HPDE6-E6E7 (cell line): ENCODE measurements around the gene PTPRZ1.
A peak's percentile ranks its signal among the peaks of the same experiment; 100 is the strongest.

Source experiments
- DNase-seq: peaks from one replicate; pipeline ENCODE4 v3.0.0; 2011; ENCODE audit warnings: missing footprints; ENCODE audit errors: extremely low spot score

The PTPRZ1 gene

GRCh38 chr7:122055073-122055472 is 182.1 kb downstream of the PTPRZ1 start:
- no peak for DNase-seq

DNA sequence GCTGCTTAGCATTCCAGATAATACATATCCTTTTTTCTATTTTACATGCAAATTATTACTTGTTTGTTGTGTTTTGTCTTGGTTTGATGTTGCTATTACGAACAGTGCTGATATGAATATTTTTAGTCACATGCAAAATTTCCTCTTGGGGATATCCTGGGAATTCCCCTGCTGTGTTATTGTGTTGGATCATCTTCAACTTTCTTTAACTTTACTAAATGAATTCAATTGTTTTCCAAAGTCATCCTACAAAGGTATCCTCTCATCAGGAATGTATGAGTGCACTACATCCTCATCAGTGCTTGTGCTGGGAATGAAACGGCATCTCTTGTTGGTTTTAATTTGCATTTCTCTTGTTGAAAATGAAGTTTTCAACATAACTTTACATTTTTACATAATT is 184.0 kb downstream of the PTPRZ1 start:
- no peak for DNase-seq

DNA sequence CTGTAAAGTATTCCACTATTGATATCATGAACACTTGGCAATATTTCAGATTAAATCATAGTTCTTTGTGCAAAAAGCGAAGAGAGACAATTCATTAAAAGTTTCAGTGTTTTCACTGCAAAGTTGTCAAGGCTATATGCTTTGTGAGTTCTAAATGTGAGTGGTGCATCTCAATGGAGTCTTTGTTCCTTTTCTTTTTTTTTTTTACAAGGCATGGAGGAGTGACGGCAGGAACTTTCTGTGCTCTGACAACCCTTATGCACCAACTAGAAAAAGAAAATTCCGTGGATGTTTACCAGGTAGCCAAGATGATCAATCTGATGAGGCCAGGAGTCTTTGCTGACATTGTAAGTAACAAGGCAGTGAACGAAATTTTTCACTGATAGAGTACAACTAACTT is 186.6 kb downstream of the PTPRZ1 start:
- DNase-seq = no peak

GRCh38 chr7:122063146-122063545 is 190.2 kb downstream of the PTPRZ1 start:
- no peak for DNase-seq

DNA sequence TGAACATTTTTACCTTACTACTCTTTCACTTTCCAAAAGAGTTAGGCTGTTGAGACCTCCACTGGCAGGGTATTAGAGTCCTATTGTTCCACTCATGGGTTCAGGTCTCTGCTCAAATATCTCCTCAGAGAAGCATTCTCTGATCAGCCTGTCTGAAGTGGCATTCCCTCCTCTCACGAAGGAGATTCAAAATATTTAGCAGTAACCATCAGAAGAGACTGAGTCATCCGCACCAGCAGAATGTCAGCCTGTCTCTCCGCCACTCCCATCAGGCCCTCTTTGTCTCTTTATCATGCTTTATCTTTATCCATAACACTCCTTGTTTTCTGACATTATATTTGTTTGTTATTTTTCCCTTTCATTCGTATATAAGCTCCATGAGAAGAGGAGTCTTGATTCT is 192.0 kb downstream of the PTPRZ1 start:
- no peak for DNase-seq

DNA sequence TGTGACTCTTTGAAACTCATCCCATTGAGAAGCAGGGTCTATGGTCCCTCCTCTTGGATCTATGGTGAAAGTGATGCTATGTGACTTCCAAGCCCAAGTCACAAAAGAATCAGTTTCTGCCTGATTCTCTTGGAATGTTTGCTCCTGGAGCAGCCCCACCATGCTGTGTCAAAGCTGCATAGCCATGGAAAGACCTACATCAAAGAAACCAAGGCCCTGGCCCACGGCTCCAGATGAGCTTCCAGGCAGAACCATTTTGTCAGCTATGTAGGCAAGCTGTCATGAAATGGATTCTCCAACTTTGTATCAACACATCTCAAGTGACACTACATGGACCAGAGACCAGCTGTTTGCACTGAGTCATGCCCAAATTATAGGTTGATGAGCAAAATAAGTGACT is 194.1 kb downstream of the PTPRZ1 start:
- DNase-seq = no peak

- DNase-seq = no peak
These were observed 195.1 kb downstream of the PTPRZ1 start for GRCh38 chr7:122068046-122068445.

- DNase-seq = no peak
These were observed 196.0 kb downstream of the PTPRZ1 start for GRCh38 chr7:122068999-122069398.

DNA sequence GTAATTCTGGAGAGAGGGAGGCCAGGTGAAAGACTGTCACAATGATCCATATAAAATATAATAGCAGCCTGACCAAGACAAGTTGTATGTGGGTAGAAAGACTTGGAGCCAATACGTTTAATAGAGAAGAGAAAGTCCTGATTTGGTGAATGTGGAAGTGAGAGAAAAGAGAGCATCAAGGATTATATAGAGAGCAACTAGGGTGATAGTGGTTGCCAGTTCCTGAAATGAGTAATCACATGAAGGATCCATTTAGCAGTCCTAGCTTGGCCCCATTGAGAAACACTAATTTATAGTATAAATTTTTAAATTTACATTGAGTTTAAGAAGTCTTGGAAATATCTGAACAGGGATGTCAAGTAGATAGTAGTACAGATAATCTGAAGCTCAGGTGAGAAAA is 197.1 kb downstream of the PTPRZ1 start:
- no peak for DNase-seq

DNA sequence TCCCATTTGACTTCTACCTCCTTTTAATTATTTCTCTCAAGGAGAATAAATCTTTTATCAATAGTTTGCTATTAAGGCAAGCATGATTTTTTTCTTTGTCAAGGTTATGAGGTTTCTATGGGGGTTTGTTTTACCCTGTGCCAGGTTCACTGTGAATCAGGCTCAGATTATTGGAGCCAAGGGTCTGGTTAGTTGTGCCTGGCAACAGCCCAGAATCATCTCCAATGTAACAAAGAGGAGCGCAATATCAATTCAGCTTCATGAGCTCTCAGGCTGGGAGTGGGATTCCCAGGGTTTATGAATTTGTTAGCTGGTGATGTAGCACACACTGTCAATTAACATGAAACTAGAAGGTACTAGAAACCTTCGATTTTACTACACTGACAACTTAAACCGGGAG is 197.9 kb downstream of the PTPRZ1 start:
- DNase-seq = no peak

GRCh38 chr7:122072272-122072671 is 199.3 kb downstream of the PTPRZ1 start:
- DNase-seq = no peak

- DNase-seq = no peak
These were observed 200.1 kb downstream of the PTPRZ1 start for GRCh38 chr7:122072924-122073599.

GRCh38 chr7:122073635-122074034 is 200.7 kb downstream of the PTPRZ1 start:
- DNase-seq = no peak

DNA sequence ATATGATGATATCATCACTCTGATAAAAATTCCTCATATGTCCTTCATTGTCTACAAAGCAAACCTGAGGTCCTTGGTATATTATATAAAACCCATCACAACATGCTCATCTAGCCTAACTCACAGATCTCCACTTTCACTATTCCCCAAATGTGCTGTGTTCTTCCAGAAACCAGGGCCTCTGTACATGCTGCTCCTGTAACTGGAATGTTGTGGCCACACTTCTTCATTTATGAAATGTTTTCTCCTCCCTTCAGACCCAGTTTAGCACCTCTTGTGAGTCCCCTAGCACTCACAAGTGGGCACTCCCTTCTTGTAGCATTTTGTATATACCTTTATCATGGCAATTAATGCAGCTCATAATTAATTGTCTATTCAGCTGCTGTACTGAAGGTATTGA is 209.2 kb downstream of the PTPRZ1 start:
- no peak for DNase-seq

- no peak for DNase-seq
These were observed 209.7 kb downstream of the PTPRZ1 start for GRCh38 chr7:122082670-122083069.

- DNase-seq = peak; percentile 23
These were observed 220.2 kb downstream of the PTPRZ1 start for GRCh38 chr7:122092964-122093797.

DNA sequence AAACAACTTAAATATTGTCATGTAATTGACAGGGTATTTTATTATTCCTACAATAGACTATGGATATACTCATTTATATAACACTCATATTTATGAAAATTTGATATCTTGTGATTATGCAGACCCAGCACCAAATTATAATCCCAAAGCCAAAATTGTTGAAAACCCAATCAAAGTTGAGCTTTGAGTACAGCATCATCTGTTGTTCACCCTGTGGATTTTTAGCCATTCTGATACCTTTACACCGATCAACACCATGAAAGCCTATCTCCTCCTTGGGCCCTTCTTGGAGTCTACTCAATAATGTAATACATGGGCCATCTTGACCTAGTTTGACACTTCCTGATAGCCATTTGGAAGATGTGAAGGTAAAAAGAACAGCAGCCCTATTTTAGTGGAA is 221.6 kb downstream of the PTPRZ1 start:
- no peak for DNase-seq

DNA sequence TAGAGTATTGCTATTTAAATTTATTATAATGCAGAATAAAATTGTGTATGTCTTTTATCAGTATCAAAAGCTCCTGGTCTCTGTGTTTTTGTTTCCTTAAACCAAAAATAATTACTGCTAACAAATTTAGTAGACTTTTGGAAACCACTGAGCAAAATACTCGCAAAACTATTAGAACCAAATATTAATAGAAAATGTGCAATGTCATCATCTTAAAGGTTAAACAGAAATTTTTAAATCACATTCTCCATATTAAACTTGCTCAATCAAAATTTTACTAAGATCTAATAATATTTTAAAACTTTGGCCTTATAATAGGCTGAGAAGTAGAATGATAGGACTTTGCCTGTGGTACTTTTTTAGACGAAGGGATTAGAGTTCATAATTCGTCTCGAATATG is 222.7 kb downstream of the PTPRZ1 start:
- DNase-seq = no peak

DNA sequence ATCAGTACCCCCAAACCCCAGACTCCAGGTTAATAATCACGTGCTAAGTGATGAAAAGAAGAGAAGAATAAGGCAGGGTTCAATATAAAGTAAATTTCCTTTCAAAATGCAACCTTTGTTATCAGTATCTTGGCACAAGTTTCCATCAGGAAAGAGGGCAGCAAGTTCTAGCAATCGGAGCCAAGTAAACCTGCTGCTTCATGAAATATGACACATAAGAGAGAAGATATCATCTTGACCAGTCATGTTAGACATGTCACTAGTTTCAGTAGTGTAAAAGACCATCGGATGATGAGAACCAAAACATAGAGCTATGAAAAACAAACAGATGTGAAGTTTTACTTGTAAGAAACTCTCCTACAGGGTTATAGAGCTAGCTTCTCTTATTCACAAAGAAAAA is 227.1 kb downstream of the PTPRZ1 start:
- no peak for DNase-seq

- DNase-seq = no peak
These were observed 230.1 kb downstream of the PTPRZ1 start for GRCh38 chr7:122103064-122103463.
